Rectal smooth muscle tissue (tissue), 1 donor: ENCODE measurements around the gene CNTN4.

Experiments
- H3K27ac ChIP-seq: one replicate; pipeline ENCODE4 v1.7.0; 2013; ENCODE audit warnings: low read depth, low read length, inconsistent platforms
- H3K27me3 ChIP-seq: one replicate; pipeline ENCODE4 v1.7.0; 2013; ENCODE audit warnings: low read length; ENCODE audit not compliant: control insufficient read depth, insufficient read depth
- H3K36me3 ChIP-seq: one replicate; pipeline ENCODE4 v1.7.0; 2013; ENCODE audit warnings: low read length; ENCODE audit not compliant: control insufficient read depth, insufficient read depth
- H3K4me1 ChIP-seq: one replicate; pipeline ENCODE4 v1.7.0; 2013; ENCODE audit warnings: low read length; ENCODE audit not compliant: control insufficient read depth, insufficient read depth
- H3K4me3 ChIP-seq: one replicate; pipeline ENCODE4 v1.7.0; 2013; ENCODE audit warnings: low read length
- H3K9ac ChIP-seq: one replicate; pipeline ENCODE4 v1.7.0; 2013; ENCODE audit warnings: low read length

CNTN4 gene

GRCh38 chr3:2851835-2852234 is 753.2 kb downstream of the CNTN4 start:
- H3K27me3 ChIP-seq: no peaks in the 10 kb centered on the region
- H3K27ac ChIP-seq: no peak overlapping the region
- no peak overlapping the region for H3K4me3 ChIP-seq
- no peaks in the 10 kb centered on the region for H3K36me3 ChIP-seq
- H3K4me1 ChIP-seq: no peaks in the 10 kb centered on the region
- no peak overlapping the region for H3K9ac ChIP-seq

GRCh38 chr3:2853651-2854050 is 755.0 kb downstream of the CNTN4 start:
- H3K4me1 ChIP-seq: no peaks in the 10 kb centered on the region
- no peak overlapping the region for H3K9ac ChIP-seq
- no peaks in the 10 kb centered on the region for H3K27me3 ChIP-seq
- H3K27ac ChIP-seq: no peak overlapping the region
- H3K4me3 ChIP-seq: no peak overlapping the region
- no peaks in the 10 kb centered on the region for H3K36me3 ChIP-seq

GRCh38 chr3:2856138-2857133 is 757.8 kb downstream of the CNTN4 start:
- Histone ChIP-seq H3K27ac (no peak overlapping the region), H3K9ac (no peak overlapping the region), H3K4me3 (no peak overlapping the region), H3K36me3 (no peaks in the 10 kb centered on the region), H3K4me1 (no peaks in the 10 kb centered on the region), H3K27me3 (no peaks in the 10 kb centered on the region)

- Histone ChIP-seq H3K9ac (no peak overlapping the region), H3K27me3 (no peaks in the 10 kb centered on the region), H3K36me3 (no peaks in the 10 kb centered on the region), H3K27ac (no peak overlapping the region), H3K4me3 (no peak overlapping the region), H3K4me1 (no peaks in the 10 kb centered on the region)
Measured at GRCh38 chr3:2860626-2861025, 762.0 kb downstream of the CNTN4 start.

- Histone ChIP-seq H3K9ac (no peak overlapping the region), H3K4me1 (no peaks in the 10 kb centered on the region), H3K27ac (no peak overlapping the region), H3K36me3 (no peaks in the 10 kb centered on the region), H3K27me3 (no peaks in the 10 kb centered on the region), H3K4me3 (no peak overlapping the region)
Measured at GRCh38 chr3:2861120-2861519, 762.5 kb downstream of the CNTN4 start.

GRCh38 chr3:2861920-2862319 is 763.3 kb downstream of the CNTN4 start:
- no peak overlapping the region for H3K9ac ChIP-seq
- H3K4me3 ChIP-seq: no peak overlapping the region
- H3K27ac ChIP-seq: no peak overlapping the region
- H3K27me3 ChIP-seq: no peaks in the 10 kb centered on the region
- no peaks in the 10 kb centered on the region for H3K4me1 ChIP-seq
- H3K36me3 ChIP-seq: no peaks in the 10 kb centered on the region

GRCh38 chr3:2862366-2862765 is 763.7 kb downstream of the CNTN4 start:
- Histone ChIP-seq H3K27me3 (no peaks in the 10 kb centered on the region), H3K36me3 (no peaks in the 10 kb centered on the region), H3K27ac (no peak overlapping the region), H3K4me3 (no peak overlapping the region), H3K4me1 (no peaks in the 10 kb centered on the region), H3K9ac (no peak overlapping the region)

GRCh38 chr3:2863127-2863526 is 764.5 kb downstream of the CNTN4 start:
- no peak overlapping the region for H3K27ac ChIP-seq
- H3K9ac ChIP-seq: no peak overlapping the region
- no peak overlapping the region for H3K4me3 ChIP-seq
- no peaks in the 10 kb centered on the region for H3K4me1 ChIP-seq
- H3K27me3 ChIP-seq: no peaks in the 10 kb centered on the region
- no peaks in the 10 kb centered on the region for H3K36me3 ChIP-seq

GRCh38 chr3:2869905-2870304 is 771.2 kb downstream of the CNTN4 start:
- H3K36me3 ChIP-seq: no peaks in the 10 kb centered on the region
- no peaks in the 10 kb centered on the region for H3K4me1 ChIP-seq
- H3K27ac ChIP-seq: no peak overlapping the region
- H3K9ac ChIP-seq: no peak overlapping the region
- no peak overlapping the region for H3K4me3 ChIP-seq
- H3K27me3 ChIP-seq: no peaks in the 10 kb centered on the region

- no peak overlapping the region for H3K9ac ChIP-seq
- H3K4me3 ChIP-seq: no peak overlapping the region
- no peaks in the 10 kb centered on the region for H3K36me3 ChIP-seq
- no peak overlapping the region for H3K27ac ChIP-seq
- H3K27me3 ChIP-seq: no peaks in the 10 kb centered on the region
- no peaks in the 10 kb centered on the region for H3K4me1 ChIP-seq
Measured at GRCh38 chr3:2870724-2871333, 772.2 kb downstream of the CNTN4 start.

- Histone ChIP-seq H3K36me3 (no peaks in the 10 kb centered on the region), H3K4me3 (no peak overlapping the region), H3K9ac (no peak overlapping the region), H3K27me3 (no peaks in the 10 kb centered on the region), H3K4me1 (no peaks in the 10 kb centered on the region), H3K27ac (no peak overlapping the region)
Measured at GRCh38 chr3:2872884-2873283, 774.2 kb downstream of the CNTN4 start.

GRCh38 chr3:2873986-2874385 is 775.3 kb downstream of the CNTN4 start:
- H3K4me3 ChIP-seq: no peak overlapping the region
- no peak overlapping the region for H3K9ac ChIP-seq
- H3K36me3 ChIP-seq: no peaks in the 10 kb centered on the region
- no peaks in the 10 kb centered on the region for H3K27me3 ChIP-seq
- H3K27ac ChIP-seq: no peak overlapping the region
- H3K4me1 ChIP-seq: no peaks in the 10 kb centered on the region

GRCh38 chr3:2875699-2876098 is 777.0 kb downstream of the CNTN4 start:
- H3K4me1 ChIP-seq: no peaks in the 10 kb centered on the region
- H3K27ac ChIP-seq: no peak overlapping the region
- H3K27me3 ChIP-seq: no peaks in the 10 kb centered on the region
- H3K9ac ChIP-seq: no peak overlapping the region
- H3K4me3 ChIP-seq: no peak overlapping the region
- H3K36me3 ChIP-seq: no peaks in the 10 kb centered on the region
